Measurements from ENCODE around the gene APOL1.
"Not testable (repeated sequence)": the region's sequence is repeated elsewhere in the genome, so short reads cannot be mapped to it uniquely, and the experiment has no call there.

APOL1 gene

GRCh38 chr22:36271951-36272350 is 19.0 kb downstream of the APOL1 start:
- not testable (repeated sequence) for H3K27ac ChIP-seq (ENCODE audit: low read depth, low read length); H3K36me3 ChIP-seq (ENCODE audit: control insufficient read depth, insufficient read depth, low read length); H3K9me3 ChIP-seq (ENCODE audit: control insufficient read depth, insufficient read depth, low read depth, low read length); H3K27me3 ChIP-seq (ENCODE audit: control insufficient read depth, insufficient read depth, low read length); H3K4me3 ChIP-seq (ENCODE audit: low read depth, low read length); H3K4me1 ChIP-seq (ENCODE audit: control insufficient read depth, insufficient read depth, low read length); H3K9ac ChIP-seq (ENCODE audit: low read length)

- no peaks in the 10 kb centered on the region for H3K27me3 ChIP-seq (ENCODE audit: control insufficient read depth, insufficient read depth, low read length)
- no peaks in the 10 kb centered on the region for H3K9me3 ChIP-seq (ENCODE audit: control insufficient read depth, insufficient read depth, low read depth, low read length)
- H3K36me3 ChIP-seq (ENCODE audit: control insufficient read depth, insufficient read depth, low read length), result peaks cover 2% of the 10 kb centered on the region; the same call in 1 of the 2 replicates
- H3K9ac ChIP-seq (ENCODE audit: low read length), result no peak overlapping the region
- H3K4me1 ChIP-seq (ENCODE audit: control insufficient read depth, insufficient read depth, low read length), result peaks cover 4% of the 10 kb centered on the region
- no peak overlapping the region for H3K27ac ChIP-seq (ENCODE audit: low read depth, low read length)
- no peak overlapping the region for H3K4me3 ChIP-seq (ENCODE audit: low read depth, low read length)
Observed at GRCh38 chr22:36274531-36274930, 21.6 kb downstream of the APOL1 start.

DNA sequence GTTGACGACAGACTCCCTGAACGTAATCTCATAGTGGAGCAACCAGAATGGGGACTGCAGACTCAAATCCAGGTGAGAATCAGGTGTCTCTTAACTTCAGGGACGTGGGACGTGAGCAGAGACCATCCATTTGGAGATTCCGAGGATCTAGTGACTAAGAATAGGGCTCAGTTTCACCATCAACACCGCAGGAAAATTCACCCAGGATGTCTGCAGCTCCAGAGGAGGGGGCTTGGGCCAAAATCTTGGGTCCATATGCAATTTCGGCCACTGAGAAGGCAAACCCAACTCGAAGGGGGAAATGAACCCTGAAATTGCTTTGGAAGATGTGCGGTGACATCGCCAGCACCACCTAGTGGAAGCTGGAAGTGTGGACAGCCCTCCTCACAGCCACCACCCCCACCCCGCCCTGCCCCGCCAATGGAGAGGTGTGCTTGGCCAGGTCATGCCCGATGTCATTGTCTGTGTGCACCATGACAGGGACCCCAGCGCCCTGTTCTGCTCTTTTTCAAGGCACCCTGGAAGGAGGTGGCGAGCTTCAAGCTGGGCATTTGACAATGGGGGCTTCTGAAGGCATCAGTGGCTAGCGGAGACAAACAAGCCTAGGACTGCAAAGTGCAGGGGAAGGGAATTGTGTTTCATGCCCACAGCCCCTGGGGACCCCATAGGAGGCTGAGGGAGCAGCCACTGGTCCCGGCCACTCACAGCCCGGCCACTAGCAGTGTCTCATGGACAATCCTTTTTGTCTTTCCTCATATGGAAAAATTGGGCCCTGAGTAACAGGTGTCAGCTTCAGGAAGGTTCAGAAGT is 24.8 kb downstream of the APOL1 start:
- Histone ChIP-seq H3K27ac (ENCODE audit: low read depth, low read length) (no peak overlapping the region), H3K4me3 (ENCODE audit: low read depth, low read length) (no peak overlapping the region), H3K27me3 (ENCODE audit: control insufficient read depth, insufficient read depth, low read length) (no peaks in the 10 kb centered on the region), H3K9me3 (ENCODE audit: control insufficient read depth, insufficient read depth, low read depth, low read length) (no peaks in the 10 kb centered on the region), H3K4me1 (ENCODE audit: control insufficient read depth, insufficient read depth, low read length) (peaks cover 4% of the 10 kb centered on the region), H3K9ac (ENCODE audit: low read length) (no peak overlapping the region), H3K36me3 (ENCODE audit: control insufficient read depth, insufficient read depth, low read length) (peaks cover 25% of the 10 kb centered on the region)

DNA sequence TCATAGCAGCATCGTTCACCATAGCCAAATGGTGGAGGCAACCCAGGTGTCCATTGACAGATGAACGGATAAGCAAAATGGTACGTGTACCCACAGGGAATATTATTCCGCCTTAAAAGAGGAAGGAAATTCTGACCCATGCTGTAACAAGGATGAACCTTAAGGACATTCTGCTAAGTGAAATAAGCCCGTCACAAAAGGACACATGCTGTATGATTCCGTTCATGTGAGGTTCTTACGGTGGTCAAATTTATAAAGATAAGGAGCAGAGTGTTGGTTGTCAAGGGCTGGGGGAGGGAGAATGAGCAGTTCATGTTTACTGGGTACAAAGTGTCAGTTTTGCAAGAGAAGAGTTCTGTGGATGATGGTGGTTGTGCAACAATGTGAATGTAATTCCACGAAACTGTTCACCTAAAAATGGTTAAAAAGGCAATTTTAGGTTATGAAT is 26.3 kb downstream of the APOL1 start:
- no peaks in the 10 kb centered on the region for H3K9me3 ChIP-seq (ENCODE audit: control insufficient read depth, insufficient read depth, low read depth, low read length)
- H3K36me3 ChIP-seq (ENCODE audit: control insufficient read depth, insufficient read depth, low read length), result peaks cover 39% of the 10 kb centered on the region
- H3K9ac ChIP-seq (ENCODE audit: low read length), result no peak overlapping the region
- no peaks in the 10 kb centered on the region for H3K27me3 ChIP-seq (ENCODE audit: control insufficient read depth, insufficient read depth, low read length)
- H3K27ac ChIP-seq (ENCODE audit: low read depth, low read length), result no peak overlapping the region
- H3K4me3 ChIP-seq (ENCODE audit: low read depth, low read length), result no peak overlapping the region
- peaks cover 4% of the 10 kb centered on the region for H3K4me1 ChIP-seq (ENCODE audit: control insufficient read depth, insufficient read depth, low read length)

DNA sequence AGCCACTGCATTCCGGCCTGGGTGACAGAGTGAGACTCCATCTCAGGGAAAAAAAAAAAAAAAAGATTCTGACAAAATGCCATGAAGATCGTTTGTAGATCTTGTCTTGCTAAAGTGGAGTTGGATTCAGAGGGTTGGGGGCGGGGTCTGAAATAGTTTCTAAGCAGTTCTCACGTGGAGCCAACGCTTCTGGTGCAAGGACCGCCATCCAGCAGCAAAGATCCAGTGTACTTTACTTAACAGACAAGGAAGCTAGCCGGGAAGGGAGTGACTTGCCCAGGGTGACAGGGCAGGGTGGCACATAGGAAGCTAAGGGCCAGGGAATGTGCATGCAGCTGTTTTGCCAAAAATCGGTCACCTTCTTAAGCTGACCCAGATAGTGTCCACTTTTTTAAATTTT is 27.4 kb downstream of the APOL1 start:
- Histone ChIP-seq H3K9ac (ENCODE audit: low read length) (no peak overlapping the region), H3K27ac (ENCODE audit: low read depth, low read length) (no peak overlapping the region), H3K27me3 (ENCODE audit: control insufficient read depth, insufficient read depth, low read length) (no peaks in the 10 kb centered on the region), H3K4me1 (ENCODE audit: control insufficient read depth, insufficient read depth, low read length) (peaks cover 4% of the 10 kb centered on the region), H3K9me3 (ENCODE audit: control insufficient read depth, insufficient read depth, low read depth, low read length) (no peaks in the 10 kb centered on the region), H3K4me3 (ENCODE audit: low read depth, low read length) (no peak overlapping the region), H3K36me3 (ENCODE audit: control insufficient read depth, insufficient read depth, low read length) (peaks cover 51% of the 10 kb centered on the region)

DNA sequence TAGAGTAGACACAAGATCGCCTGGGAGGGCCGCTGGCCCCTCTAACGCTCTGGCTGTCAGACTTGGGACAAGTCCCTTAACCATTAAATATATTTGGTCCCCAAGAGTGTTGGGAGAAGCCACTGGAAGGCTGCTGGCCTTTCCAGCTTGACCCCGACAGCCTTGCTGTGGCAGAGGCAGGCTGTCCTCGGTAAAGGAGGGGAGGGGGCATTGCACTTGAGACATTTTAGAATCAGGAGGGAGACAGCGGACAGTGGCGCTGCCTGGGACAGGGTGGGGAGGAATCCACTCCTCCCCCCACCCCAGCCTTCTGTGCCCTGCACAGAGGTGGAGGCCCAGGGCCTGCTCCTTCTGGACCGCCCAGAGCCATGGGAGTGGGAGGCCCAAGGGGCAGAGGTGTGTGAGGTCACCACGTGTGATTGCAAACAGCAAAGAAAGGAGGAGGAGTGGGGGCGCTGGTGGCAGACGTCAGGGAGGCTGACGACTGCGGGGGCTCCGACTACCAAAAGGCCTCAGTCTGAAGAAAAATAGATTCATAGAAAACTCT is 28.9 kb downstream of the APOL1 start:
- Histone ChIP-seq H3K9me3 (ENCODE audit: control insufficient read depth, insufficient read depth, low read depth, low read length) (no peaks in the 10 kb centered on the region), H3K4me3 (ENCODE audit: low read depth, low read length) (no peak overlapping the region), H3K36me3 (ENCODE audit: control insufficient read depth, insufficient read depth, low read length) (peaks cover 65% of the 10 kb centered on the region), H3K27me3 (ENCODE audit: control insufficient read depth, insufficient read depth, low read length) (no peaks in the 10 kb centered on the region), H3K9ac (ENCODE audit: low read length) (no peak overlapping the region), H3K27ac (ENCODE audit: low read depth, low read length) (no peak overlapping the region), H3K4me1 (ENCODE audit: control insufficient read depth, insufficient read depth, low read length) (peaks cover 4% of the 10 kb centered on the region)

GRCh38 chr22:36282328-36282831 is 29.4 kb downstream of the APOL1 start:
- Histone ChIP-seq H3K9ac (ENCODE audit: low read length) (no peak overlapping the region), H3K36me3 (ENCODE audit: control insufficient read depth, insufficient read depth, low read length) (peaks cover 69% of the 10 kb centered on the region), H3K27ac (ENCODE audit: low read depth, low read length) (no peak overlapping the region), H3K27me3 (ENCODE audit: control insufficient read depth, insufficient read depth, low read length) (no peaks in the 10 kb centered on the region), H3K4me3 (ENCODE audit: low read depth, low read length) (no peak overlapping the region), H3K4me1 (ENCODE audit: control insufficient read depth, insufficient read depth, low read length) (peaks cover 4% of the 10 kb centered on the region), H3K9me3 (ENCODE audit: control insufficient read depth, insufficient read depth, low read depth, low read length) (no peaks in the 10 kb centered on the region)

DNA sequence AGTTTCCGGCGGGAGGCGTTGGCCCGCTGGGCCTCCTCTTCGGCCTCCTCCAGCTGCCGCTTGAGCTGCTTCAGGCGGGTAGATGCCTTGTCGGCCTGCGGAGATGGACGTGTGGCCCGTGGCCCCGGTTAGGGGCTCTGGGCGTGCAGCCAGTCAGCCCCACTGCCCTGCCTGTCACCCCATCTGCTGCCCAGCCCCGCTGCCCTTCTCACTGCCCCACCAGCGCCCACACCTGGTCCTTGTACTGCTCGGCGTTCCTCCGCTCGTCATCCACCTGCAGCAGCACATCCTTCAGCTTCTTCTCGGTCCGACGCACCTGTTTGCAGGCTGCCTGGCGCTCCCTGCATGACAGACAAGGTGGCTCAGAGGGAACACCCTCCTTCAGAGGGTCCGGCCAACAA is 31.2 kb downstream of the APOL1 start:
- H3K9me3 ChIP-seq (ENCODE audit: control insufficient read depth, insufficient read depth, low read depth, low read length), result no peaks in the 10 kb centered on the region
- no peaks in the 10 kb centered on the region for H3K4me1 ChIP-seq (ENCODE audit: control insufficient read depth, insufficient read depth, low read length)
- peaks cover 84% of the 10 kb centered on the region for H3K36me3 ChIP-seq (ENCODE audit: control insufficient read depth, insufficient read depth, low read length)
- H3K27ac ChIP-seq (ENCODE audit: low read depth, low read length), result no peak overlapping the region
- H3K4me3 ChIP-seq (ENCODE audit: low read depth, low read length), result no peak overlapping the region
- no peaks in the 10 kb centered on the region for H3K27me3 ChIP-seq (ENCODE audit: control insufficient read depth, insufficient read depth, low read length)
- H3K9ac ChIP-seq (ENCODE audit: low read length), result no peak overlapping the region

- Histone ChIP-seq H3K4me3 (ENCODE audit: low read depth, low read length) (no peak overlapping the region), H3K4me1 (ENCODE audit: control insufficient read depth, insufficient read depth, low read length) (no peaks in the 10 kb centered on the region), H3K27ac (ENCODE audit: low read depth, low read length) (no peak overlapping the region), H3K36me3 (ENCODE audit: control insufficient read depth, insufficient read depth, low read length) (peaks cover 92% of the 10 kb centered on the region), H3K9ac (ENCODE audit: low read length) (no peak overlapping the region), H3K27me3 (ENCODE audit: control insufficient read depth, insufficient read depth, low read length) (no peaks in the 10 kb centered on the region), H3K9me3 (ENCODE audit: control insufficient read depth, insufficient read depth, low read depth, low read length) (no peaks in the 10 kb centered on the region)
Observed at GRCh38 chr22:36285017-36285416, 32.1 kb downstream of the APOL1 start.

GRCh38 chr22:36285545-36285944 is 32.6 kb downstream of the APOL1 start:
- Histone ChIP-seq H3K9me3 (ENCODE audit: control insufficient read depth, insufficient read depth, low read depth, low read length) (no peaks in the 10 kb centered on the region), H3K4me1 (ENCODE audit: control insufficient read depth, insufficient read depth, low read length) (no peaks in the 10 kb centered on the region), H3K27me3 (ENCODE audit: control insufficient read depth, insufficient read depth, low read length) (no peaks in the 10 kb centered on the region), H3K4me3 (ENCODE audit: low read depth, low read length) (no peak overlapping the region), H3K27ac (ENCODE audit: low read depth, low read length) (0 out of 2 replicates have a peak overlapping the region, but pooled peaks have one; percentile 15), H3K36me3 (ENCODE audit: control insufficient read depth, insufficient read depth, low read length) (peaks cover 89% of the 10 kb centered on the region), H3K9ac (ENCODE audit: low read length) (no peak overlapping the region)

All from HUES6 (cell line).